ENCODE data around the gene DTD1. TPM values are rescaled to one million over a fixed set of nuclear protein-coding genes. Genes with fewer than 3 reads are reported as not detected.

The DTD1 gene
- total RNA-seq, 4 donors from 2014 or later, result 6.0 to 18.8 (median 10.2) TPM

DNA sequence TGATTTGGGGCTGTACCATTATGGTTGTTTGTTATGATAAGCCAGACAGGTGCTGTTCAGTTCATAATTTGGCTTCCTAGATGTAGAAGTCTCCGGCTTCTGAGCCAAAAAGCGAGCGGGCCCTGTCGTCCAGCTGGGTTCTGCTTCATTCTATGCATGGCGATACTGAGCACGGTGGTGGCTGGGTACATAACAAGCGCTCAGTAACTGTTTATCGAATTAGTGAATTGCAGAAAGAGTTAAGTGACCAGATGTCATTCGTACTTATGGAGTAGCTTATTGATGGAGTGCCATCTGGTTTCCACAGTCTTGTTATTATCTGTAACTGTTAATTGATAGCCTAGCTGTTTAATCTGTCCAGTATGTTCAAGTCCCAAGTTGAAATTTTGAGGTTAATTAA, 85.0 kb downstream of the DTD1 start:
- no peak overlapping the region for H3K4me3 ChIP-seq
- H3K36me3 ChIP-seq, result no peaks in the 10 kb centered on the region
- H3K4me1 ChIP-seq, result no peaks in the 10 kb centered on the region
- no peak for DNase-seq
- no peaks in the 10 kb centered on the region for H3K27me3 ChIP-seq
- no peak overlapping the region for H3K27ac ChIP-seq
- TF ChIP-seq, protein P1, sequence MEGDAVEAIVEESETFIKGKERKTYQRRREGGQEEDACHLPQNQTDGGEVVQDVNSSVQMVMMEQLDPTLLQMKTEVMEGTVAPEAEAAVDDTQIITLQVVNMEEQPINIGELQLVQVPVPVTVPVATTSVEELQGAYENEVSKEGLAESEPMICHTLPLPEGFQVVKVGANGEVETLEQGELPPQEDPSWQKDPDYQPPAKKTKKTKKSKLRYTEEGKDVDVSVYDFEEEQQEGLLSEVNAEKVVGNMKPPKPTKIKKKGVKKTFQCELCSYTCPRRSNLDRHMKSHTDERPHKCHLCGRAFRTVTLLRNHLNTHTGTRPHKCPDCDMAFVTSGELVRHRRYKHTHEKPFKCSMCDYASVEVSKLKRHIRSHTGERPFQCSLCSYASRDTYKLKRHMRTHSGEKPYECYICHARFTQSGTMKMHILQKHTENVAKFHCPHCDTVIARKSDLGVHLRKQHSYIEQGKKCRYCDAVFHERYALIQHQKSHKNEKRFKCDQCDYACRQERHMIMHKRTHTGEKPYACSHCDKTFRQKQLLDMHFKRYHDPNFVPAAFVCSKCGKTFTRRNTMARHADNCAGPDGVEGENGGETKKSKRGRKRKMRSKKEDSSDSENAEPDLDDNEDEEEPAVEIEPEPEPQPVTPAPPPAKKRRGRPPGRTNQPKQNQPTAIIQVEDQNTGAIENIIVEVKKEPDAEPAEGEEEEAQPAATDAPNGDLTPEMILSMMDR (IDR thresholded peaks at IDR 0.05), result no peak
- TF ChIP-seq POLR2A (IDR thresholded peaks at IDR 0.05), result no peak
- H3K9me3 ChIP-seq, result no peaks in the 10 kb centered on the region

DNA sequence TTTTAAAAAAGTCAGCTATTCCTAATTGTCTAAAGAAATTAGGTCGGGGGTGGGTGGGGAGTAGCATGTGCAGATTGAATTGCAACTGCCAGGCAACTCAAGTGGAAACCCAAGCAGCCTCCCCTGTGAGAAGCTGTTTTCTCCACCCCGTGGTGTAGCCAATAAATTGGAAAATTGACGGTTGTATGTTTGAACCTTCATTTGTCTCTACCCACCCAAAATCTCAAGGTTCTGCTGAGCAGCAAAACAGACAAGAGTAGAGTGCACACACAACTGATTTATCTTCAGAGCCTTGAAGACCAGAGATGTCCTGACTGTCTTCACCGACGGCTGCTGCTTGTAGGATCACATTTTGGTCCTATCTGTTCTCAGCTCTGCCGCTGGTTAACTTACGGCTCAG, 88.5 kb downstream of the DTD1 start:
- no peak for DNase-seq
- H3K27ac ChIP-seq, result no peak overlapping the region
- H3K4me3 ChIP-seq, result no peak overlapping the region
- no peaks in the 10 kb centered on the region for H3K9me3 ChIP-seq
- H3K36me3 ChIP-seq, result no peaks in the 10 kb centered on the region
- no peaks in the 10 kb centered on the region for H3K27me3 ChIP-seq
- peaks cover 0 to 4% (median 0%) of the 10 kb centered on the region in 4 donors for H3K4me1 ChIP-seq
- no peak for TF ChIP-seq POLR2A (IDR thresholded peaks at IDR 0.05)
- TF ChIP-seq, protein P1 (IDR thresholded peaks at IDR 0.05), result no peak

DNA sequence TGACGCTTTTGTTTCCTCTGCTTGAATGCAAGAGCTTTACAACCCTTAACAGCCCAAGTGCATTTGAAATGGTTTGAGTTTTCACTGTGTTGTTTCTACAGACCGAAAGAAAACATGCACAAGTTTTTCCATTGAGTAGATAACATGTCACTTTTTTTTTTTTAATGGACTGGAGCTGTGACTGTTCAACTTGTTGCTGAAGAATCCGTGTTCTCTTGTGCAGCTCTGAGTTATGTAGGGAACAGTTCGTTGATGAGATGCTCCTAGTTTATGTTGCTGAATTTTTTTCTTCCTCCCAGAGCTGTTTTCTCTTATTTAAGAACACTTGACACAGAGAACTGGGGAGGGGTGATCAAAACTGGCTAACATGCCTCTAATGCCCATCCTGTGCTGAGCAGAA, 89.3 kb downstream of the DTD1 start:
- Histone ChIP-seq H3K27ac (no peak overlapping the region), H3K4me1 (peaks cover 0 to 4% (median 0%) of the 10 kb centered on the region in 4 donors), H3K9me3 (no peaks in the 10 kb centered on the region), H3K4me3 (no peak overlapping the region), H3K27me3 (no peaks in the 10 kb centered on the region), H3K36me3 (no peaks in the 10 kb centered on the region)
- TF ChIP-seq, protein P1 (IDR thresholded peaks at IDR 0.05), result no peak
- TF ChIP-seq POLR2A (IDR thresholded peaks at IDR 0.05), result no peak
- no peak for DNase-seq

DNA sequence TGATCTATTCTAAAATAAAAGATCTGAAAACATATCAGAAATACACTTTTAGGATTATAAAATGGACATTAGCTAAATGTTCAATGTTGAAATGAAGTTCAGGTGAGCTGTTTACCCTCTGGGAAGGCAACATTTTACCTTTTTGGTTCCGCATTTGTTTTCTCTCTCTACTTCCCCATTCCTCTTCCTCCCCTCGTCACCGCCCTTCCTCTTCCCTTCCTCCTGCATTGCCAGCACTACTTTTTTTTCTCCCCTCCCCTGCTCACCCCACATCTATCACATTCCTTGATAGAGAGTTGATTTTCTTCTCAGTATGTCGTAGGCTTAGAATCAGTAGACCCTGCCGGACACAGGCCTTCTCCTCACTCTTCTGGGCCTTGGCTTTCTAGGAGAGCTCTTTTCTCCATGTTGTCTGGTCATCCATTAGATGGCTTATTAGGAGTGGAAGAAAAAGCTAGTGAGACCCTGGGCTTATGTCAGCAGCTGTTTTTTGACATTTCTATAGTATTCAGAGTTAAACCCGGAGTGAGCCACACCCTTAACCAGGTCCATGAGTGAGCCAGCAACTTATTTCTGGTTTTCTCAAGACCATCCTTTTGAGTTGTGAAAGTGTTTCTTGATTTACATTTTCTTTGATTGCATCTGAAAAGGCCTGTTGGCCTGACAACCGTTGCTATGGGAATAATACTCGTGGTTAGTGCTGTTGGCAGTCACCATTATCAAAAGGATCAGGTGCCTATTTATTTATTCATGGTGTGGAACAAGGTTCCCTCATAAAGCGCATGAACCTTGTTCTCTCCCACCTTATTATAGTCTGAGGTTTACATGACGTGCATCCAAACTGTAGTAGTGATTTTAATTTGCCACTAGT, 90.9 kb downstream of the DTD1 start:
- no peak for TF ChIP-seq POLR2A (IDR thresholded peaks at IDR 0.05)
- TF ChIP-seq, protein P1 (IDR thresholded peaks at IDR 0.05), result no peak
- Histone ChIP-seq H3K4me1 (peaks cover 0 to 4% (median 0%) of the 10 kb centered on the region in 4 donors), H3K36me3 (no peaks in the 10 kb centered on the region), H3K9me3 (no peaks in the 10 kb centered on the region), H3K27me3 (no peaks in the 10 kb centered on the region), H3K27ac (no peak overlapping the region), H3K4me3 (no peak overlapping the region)
- no peak for DNase-seq

DNA sequence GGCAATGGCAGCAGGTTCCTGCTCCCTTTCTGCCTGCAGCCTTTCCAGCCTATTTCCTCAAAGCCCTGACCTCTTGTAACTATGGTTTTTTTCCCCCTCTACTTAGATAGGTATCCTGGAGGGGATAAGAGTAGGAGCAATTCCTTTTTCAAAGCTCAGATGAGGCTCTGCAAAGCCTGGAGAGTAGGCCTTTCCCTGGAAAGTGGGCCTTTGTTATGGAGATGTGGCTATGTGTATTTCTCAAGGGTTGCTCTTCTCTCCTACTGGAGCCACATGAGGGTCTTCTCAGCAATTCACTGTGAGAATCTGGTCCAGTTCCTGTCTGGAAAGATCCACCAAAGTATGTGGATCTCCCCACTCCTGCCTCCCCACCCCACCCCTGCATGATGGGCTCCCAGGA, 96.0 kb downstream of the DTD1 start:
- no peaks in the 10 kb centered on the region for H3K36me3 ChIP-seq
- TF ChIP-seq, protein P1 (IDR thresholded peaks at IDR 0.05), result no peak
- no peaks in the 10 kb centered on the region for H3K9me3 ChIP-seq
- no peaks in the 10 kb centered on the region for H3K27me3 ChIP-seq
- DNase-seq, result no peak
- H3K4me3 ChIP-seq, result no peak overlapping the region
- H3K4me1 ChIP-seq, result peaks cover 0 to 4% (median 0%) of the 10 kb centered on the region in 4 donors
- H3K27ac ChIP-seq, result no peak overlapping the region
